ENCODE results near the gene HIGD1B. TPM values are rescaled to one million over a fixed set of nuclear protein-coding genes. Genes with fewer than 3 reads are reported as not detected.

HIGD1B gene
- total RNA-seq, 1 donor from 2014 or later: not detected

DNA sequence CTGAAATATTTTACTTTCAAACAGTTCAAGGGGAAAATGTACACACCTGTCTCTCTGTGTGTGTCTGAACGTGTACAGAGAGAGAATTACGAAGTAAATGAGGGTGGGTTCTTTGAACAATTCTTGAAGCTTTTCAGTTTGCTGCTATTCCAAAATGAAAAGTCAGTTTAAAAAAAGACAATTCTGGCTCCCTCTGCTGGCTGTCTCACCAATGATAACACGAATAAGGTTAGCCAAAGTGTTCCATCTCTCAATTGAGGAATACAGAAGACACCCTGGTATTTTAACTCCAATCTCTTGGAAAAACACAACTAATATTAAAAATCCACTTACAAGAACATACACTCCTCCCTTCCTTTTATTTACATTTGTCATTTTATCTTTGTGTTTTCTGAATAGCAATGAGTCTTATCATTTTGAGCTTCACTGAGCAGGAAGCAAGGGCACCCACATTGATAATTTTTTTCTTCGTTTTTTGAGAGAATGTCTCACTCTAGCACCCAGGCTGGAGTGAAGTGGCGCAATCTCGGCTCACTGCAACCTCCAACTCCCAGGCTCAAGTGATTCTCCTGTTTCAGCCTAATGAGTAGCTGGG lies 31.0 kb downstream of the HIGD1B start:
- DNase-seq (ENCODE audit: low read depth, low spot score): no peak

GRCh38 chr17:44879376-44879775 lies 31.7 kb downstream of the HIGD1B start:
- DNase-seq (ENCODE audit: low read depth, low spot score): no peak

DNA sequence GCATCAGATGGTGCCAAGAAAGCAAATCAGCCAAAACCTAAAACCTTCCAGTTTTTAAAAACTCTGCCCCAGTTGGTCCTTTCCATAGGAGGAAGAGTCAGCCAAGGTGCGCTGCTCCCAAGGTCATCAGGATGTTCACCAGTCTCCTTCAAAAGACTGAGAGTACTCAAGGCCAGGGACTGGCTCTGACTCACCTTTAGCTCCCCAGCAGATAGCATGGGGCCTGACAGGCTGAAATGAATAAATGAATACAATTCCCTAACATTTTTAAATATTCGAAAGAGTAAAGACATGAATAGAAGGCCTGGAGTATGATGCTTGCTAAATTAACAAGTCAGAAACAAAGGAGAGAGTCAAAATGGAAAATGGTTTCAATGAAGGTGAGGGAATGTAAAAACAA lies 32.4 kb downstream of the HIGD1B start:
- DNase-seq (ENCODE audit: low read depth, low spot score): no peak

GRCh38 chr17:44881145-44881544 lies 33.5 kb downstream of the HIGD1B start:
- no peak for DNase-seq (ENCODE audit: low read depth, low spot score)

- DNase-seq (ENCODE audit: low read depth, low spot score): no peak
These were observed 37.3 kb downstream of the HIGD1B start for GRCh38 chr17:44884941-44885340.

DNA sequence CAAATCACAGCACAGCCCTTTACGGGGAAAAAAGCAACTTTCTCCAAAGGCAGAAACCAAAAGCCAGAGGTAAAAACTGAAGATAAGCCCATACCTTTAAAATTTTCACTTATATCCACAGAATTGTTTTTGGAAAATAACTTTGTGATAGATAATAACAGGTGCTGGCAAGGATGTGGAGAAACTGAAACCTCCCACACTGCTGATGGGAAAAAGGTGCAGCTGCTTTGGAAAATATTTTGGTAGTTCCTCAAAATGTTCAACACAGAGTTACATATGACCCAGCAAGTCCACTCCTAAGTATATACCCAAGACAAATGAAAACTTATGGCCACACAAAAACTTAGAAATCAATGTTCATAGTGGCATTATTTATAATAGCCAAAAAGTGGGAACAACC lies 39.3 kb downstream of the HIGD1B start:
- DNase-seq (ENCODE audit: low read depth, low spot score): no peak

GRCh38 chr17:44887971-44888954 lies 40.6 kb downstream of the HIGD1B start:
- DNase-seq (ENCODE audit: low read depth, low spot score): no peak

- DNase-seq (ENCODE audit: low read depth, low spot score): no peak
These were observed 41.3 kb downstream of the HIGD1B start for GRCh38 chr17:44889003-44889402.

- no peak for DNase-seq (ENCODE audit: low read depth, low spot score)
These were observed 44.6 kb downstream of the HIGD1B start for GRCh38 chr17:44892250-44892649.

GRCh38 chr17:44894642-44895041 lies 47.0 kb downstream of the HIGD1B start:
- DNase-seq (ENCODE audit: low read depth, low spot score): no peak

DNA sequence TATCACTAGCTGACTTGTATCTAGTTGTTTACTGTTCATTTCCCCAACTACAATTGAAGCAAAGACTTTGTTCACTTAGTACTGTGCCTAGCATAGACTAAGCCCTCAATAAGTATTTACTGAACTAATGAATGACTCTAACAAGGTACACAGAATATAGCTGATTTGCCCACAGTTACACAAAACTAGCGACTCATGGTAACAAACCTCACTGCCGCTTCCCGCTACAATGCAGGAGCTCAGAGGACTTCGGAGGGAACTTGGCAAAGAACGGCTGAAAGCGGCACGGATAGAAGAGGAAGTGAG lies 51.0 kb downstream of the HIGD1B start:
- no peak for DNase-seq (ENCODE audit: low read depth, low spot score)

DNA sequence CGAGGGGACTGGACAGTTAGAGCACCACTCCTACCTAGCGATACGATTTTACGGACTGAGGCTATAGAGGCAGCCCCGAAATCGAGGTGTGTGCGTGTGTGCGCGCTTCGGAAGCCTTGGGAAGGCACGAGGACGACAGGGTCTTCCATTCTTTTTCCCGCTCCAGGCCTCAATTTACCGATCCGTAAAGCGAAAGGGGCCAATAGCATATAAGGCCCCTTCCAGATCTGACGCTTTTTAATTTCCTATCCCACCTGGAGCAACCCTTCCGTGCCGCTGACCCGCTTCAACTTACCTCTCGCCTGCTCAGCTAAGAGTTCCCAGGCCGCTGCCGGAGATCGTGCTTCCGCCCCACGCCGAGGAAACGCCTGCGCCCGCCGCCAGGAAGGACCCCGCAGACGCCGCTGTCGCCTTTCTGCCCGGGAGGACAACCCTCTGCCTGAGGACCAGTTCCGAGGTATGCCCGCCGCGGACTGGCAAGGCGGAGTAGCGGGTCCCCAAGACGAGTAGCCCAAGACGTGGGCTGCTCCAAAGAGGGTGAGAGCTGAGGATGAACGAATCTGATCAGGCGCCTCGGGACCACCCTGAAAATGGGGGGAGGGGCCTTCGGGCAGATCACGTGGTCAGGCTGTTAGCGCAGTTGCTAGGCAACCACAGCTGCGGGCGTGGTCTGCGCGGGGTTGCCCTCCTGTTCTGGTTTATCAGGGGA lies 51.5 kb downstream of the HIGD1B start, which contains the start of gene EFTUD2:
Gene EFTUD2 (minus strand): TSS at position 372 of the 709 bp plus-strand sequence. CDS start 4,924 bp downstream, outside the sequence.
- DNase-seq (ENCODE audit: low read depth, low spot score): peak; percentile 66

Other genes with a start within 250 kb of the HIGD1B start
- 0.07 TPM in 1 of 2 replicates, not detected in the other for gene MEIOC, start 191.4 kb upstream of the HIGD1B start, total RNA-seq
- gene CCDC43, start 158.1 kb upstream of the HIGD1B start, total RNA-seq: 42.3 and 54.3 TPM in 2 replicates
- gene DBF4B, start 139.2 kb upstream of the HIGD1B start, total RNA-seq: 4.6 and 8.9 TPM in 2 replicates
- 0.07 and 0.25 TPM in 2 replicates for gene ADAM11, start 88.9 kb upstream of the HIGD1B start, total RNA-seq
- 5.4 and 14.1 TPM in 2 replicates for gene GJC1, start 17.6 kb upstream of the HIGD1B start, total RNA-seq
- 226 and 278 TPM in 2 replicates for gene EFTUD2, start 51.6 kb downstream of the HIGD1B start, total RNA-seq
- gene GFAP, start 67.6 kb downstream of the HIGD1B start, total RNA-seq: 0.35 and 0.53 TPM in 2 replicates
- 3.4 and 6.5 TPM in 2 replicates for gene KIF18B, start 99.9 kb downstream of the HIGD1B start, total RNA-seq
- 0.11 and 0.20 TPM in 2 replicates for gene C1QL1, start 120.4 kb downstream of the HIGD1B start, total RNA-seq
- gene DCAKD, start 203.7 kb downstream of the HIGD1B start, total RNA-seq: 20.9 and 34.8 TPM in 2 replicates
- gene NMT1, start 213.4 kb downstream of the HIGD1B start, total RNA-seq: 74.8 and 86.0 TPM in 2 replicates